Smooth muscle cell (in vitro differentiated cells): ENCODE measurements around the gene CBX8. TPM values are rescaled to one million over a fixed set of nuclear protein-coding genes. Genes with fewer than 3 reads are reported as not detected.

ENCODE experiments used
- DNase-seq: peaks from one replicate; lab custom pipeline; 2025; ENCODE audit not compliant: unreplicated experiment; lab: John Stamatoyannopoulos, UW
- H2AFZ ChIP-seq: fragments of 200-600 bp; sonication (generic); 2 replicates; pipeline ENCODE4 v1.6.0; 2016; ENCODE audit warnings: antibody characterized with exemption, low read depth, mild to moderate bottlenecking
- H3F3A ChIP-seq: fragments of 200-600 bp; sonication (generic); 2 replicates; pipeline ENCODE4 v1.6.0; 2017; ENCODE audit warnings: antibody characterized with exemption, low read depth
- H3K27ac ChIP-seq: fragments of 200-600 bp; sonication (generic); 2 replicates; pipeline ENCODE4 v1.5.1; 2016; ENCODE audit warnings: low read depth, mild to moderate bottlenecking
- H3K27me3 ChIP-seq: fragments of 200-600 bp; sonication (generic); 2 replicates; pipeline ENCODE4 v1.6.1; 2016; ENCODE audit warnings: low read depth, mild to moderate bottlenecking
- H3K36me3 ChIP-seq: fragments of 200-600 bp; sonication (generic); 2 replicates; pipeline ENCODE4 v1.5.1; 2016; ENCODE audit warnings: low read depth
- H3K4me1 ChIP-seq: fragments of 200-600 bp; sonication (generic); 2 replicates; pipeline ENCODE4 v1.5.1; 2016; ENCODE audit warnings: low read depth
- H3K4me2 ChIP-seq: fragments of 200-600 bp; sonication (generic); 2 replicates; pipeline ENCODE4 v1.6.0; 2016; ENCODE audit warnings: mild to moderate bottlenecking
- H3K4me3 ChIP-seq: fragments of 200-600 bp; sonication (generic); 2 replicates; pipeline ENCODE4 v1.5.1; 2016; ENCODE audit warnings: mild to moderate bottlenecking
- H3K79me2 ChIP-seq: fragments of 200-600 bp; sonication (generic); 2 replicates; pipeline ENCODE4 v1.6.0; 2016; ENCODE audit warnings: low read depth, mild to moderate bottlenecking
- H3K9ac ChIP-seq: fragments of 200-600 bp; sonication (generic); 2 replicates; pipeline ENCODE4 v1.6.0; 2016; ENCODE audit warnings: low read depth
- H3K9me3 ChIP-seq: fragments of 200-600 bp; sonication (generic); replicated peaks from 2 replicates; pipeline ENCODE4 v1.5.1; 2016; ENCODE audit warnings: low read depth
- H4K20me1 ChIP-seq: fragments of 200-600 bp; sonication (generic); 2 replicates; pipeline ENCODE4 v1.6.0; 2016; ENCODE audit warnings: low read depth
- WGBS: methylation state at CpG from one replicate; pipeline ENCODE4 v1.1.7; 2016; ENCODE audit warnings: low lambda C conversion rate; 5-methylcytosine and 5-hydroxymethylcytosine counted together
- polyA plus RNA-seq: library from polyadenylated mRNA; unstranded; fragments of >200 nt; fragmentation: Nextera tagmentation; extraction: Ambion mirVana; gene quantifications from 2 replicates; pipeline ENCODE4 v1.2.1, GENCODE V29; 2016
- total RNA-seq: library from RNA; depleted of rRNA; stranded (reverse); fragments of >200 nt; gene quantifications from 2 replicates; pipeline ENCODE4 v1.2.3, GENCODE V29; 2014
- TF ChIP-seq, protein P1 (sequence below): fragments of 200-600 bp; sonication (generic); IDR thresholded peaks from 2 replicates; pipeline ENCODE4 v1.5.1; 2017; ENCODE audit warnings: borderline replicate concordance, mild to moderate bottlenecking, antibody characterized with exemption; ENCODE audit not compliant: insufficient read depth, poor library complexity, severe bottlenecking

Gene CBX8
- total and polyA plus RNA-seq, 2 experiments from 2014 or later, result 2.6 to 4.3 TPM

- H3K27ac ChIP-seq, result no peak overlapping the region
- H3K9ac ChIP-seq, result no peak overlapping the region
- TF ChIP-seq, protein P1, sequence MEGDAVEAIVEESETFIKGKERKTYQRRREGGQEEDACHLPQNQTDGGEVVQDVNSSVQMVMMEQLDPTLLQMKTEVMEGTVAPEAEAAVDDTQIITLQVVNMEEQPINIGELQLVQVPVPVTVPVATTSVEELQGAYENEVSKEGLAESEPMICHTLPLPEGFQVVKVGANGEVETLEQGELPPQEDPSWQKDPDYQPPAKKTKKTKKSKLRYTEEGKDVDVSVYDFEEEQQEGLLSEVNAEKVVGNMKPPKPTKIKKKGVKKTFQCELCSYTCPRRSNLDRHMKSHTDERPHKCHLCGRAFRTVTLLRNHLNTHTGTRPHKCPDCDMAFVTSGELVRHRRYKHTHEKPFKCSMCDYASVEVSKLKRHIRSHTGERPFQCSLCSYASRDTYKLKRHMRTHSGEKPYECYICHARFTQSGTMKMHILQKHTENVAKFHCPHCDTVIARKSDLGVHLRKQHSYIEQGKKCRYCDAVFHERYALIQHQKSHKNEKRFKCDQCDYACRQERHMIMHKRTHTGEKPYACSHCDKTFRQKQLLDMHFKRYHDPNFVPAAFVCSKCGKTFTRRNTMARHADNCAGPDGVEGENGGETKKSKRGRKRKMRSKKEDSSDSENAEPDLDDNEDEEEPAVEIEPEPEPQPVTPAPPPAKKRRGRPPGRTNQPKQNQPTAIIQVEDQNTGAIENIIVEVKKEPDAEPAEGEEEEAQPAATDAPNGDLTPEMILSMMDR, result no peak
- H3K27me3 ChIP-seq, result peaks cover 5% of the 10 kb centered on the region
- H3K36me3 ChIP-seq, result no peaks in the 10 kb centered on the region
- H3K4me1 ChIP-seq, result peaks cover 34% of the 10 kb centered on the region
- WGBS, result 37% methylated on average over 13 of the region's 33 CpGs
- H3K79me2 ChIP-seq, result peaks cover 8% of the 10 kb centered on the region
- H4K20me1 ChIP-seq, result peaks cover 44% of the 10 kb centered on the region
- peak overlapping the region; percentile 47 for H3K4me3 ChIP-seq
- no peaks in the 10 kb centered on the region for H3K9me3 ChIP-seq
- H3K4me2 ChIP-seq, result peak overlapping the region; percentile 84
- peaks cover 10% of the 10 kb centered on the region for H3F3A ChIP-seq
- no peak for DNase-seq
- no peak overlapping the region for H2AFZ ChIP-seq
These were observed 34.7 kb upstream of the CBX8 start for GRCh38 chr17:79831265-79832217.

DNA sequence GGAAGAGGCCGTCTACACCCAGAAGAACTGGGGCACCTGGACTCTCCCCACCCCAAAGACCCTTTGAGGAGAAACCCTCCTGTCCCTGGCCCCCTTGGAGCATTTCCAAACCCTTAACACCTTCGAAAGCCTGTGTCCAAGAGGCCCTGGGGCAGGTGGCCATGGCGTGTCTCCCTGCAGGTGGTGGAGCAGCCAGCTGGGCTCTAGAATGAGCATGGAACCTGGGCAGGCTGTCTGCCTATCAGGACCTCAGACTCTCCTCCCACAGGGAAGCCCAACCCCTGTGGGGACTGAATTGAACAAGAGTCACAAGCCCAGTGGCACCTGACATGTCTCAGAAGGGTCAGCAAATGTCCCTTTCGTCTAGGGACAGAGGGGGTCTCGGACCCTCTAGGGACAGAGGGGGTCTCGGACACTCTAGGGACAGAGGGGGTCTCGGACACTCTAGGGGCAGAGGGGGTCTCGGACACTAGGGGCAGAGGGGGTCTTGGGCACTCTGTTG lies 33.9 kb upstream of the CBX8 start:
- H3K4me3 ChIP-seq, result no peak overlapping the region
- H3K36me3 ChIP-seq, result no peaks in the 10 kb centered on the region
- peaks cover 27% of the 10 kb centered on the region for H3K4me1 ChIP-seq
- H3K9ac ChIP-seq, result no peak overlapping the region
- 80% methylated on average over 8 of the region's 8 CpGs for WGBS
- no peak for DNase-seq
- TF ChIP-seq, protein P1, result no peak
- H3K27me3 ChIP-seq, result peaks cover 7% of the 10 kb centered on the region
- peaks cover 37% of the 10 kb centered on the region for H4K20me1 ChIP-seq
- no peak overlapping the region for H2AFZ ChIP-seq
- no peak overlapping the region for H3K4me2 ChIP-seq
- peaks cover 1% of the 10 kb centered on the region for H3K79me2 ChIP-seq
- H3K9me3 ChIP-seq, result no peaks in the 10 kb centered on the region
- peaks cover 10% of the 10 kb centered on the region for H3F3A ChIP-seq
- H3K27ac ChIP-seq, result no peak overlapping the region

- DNase-seq, result no peak
- WGBS, result 39% methylated on average over 8 of the region's 8 CpGs
- H3K4me1 ChIP-seq, result peaks cover 26% of the 10 kb centered on the region
These were observed 33.4 kb upstream of the CBX8 start for GRCh38 chr17:79830303-79830702.

More at GRCh38 chr17:79830303-79830702, 33.4 kb upstream of the CBX8 start:
- TF ChIP-seq, protein P1, result no peak
- H3K36me3 ChIP-seq, result no peaks in the 10 kb centered on the region
- H2AFZ ChIP-seq, result no peak overlapping the region
- H3K9ac ChIP-seq, result no peak overlapping the region
- H3K9me3 ChIP-seq, result no peaks in the 10 kb centered on the region
- H4K20me1 ChIP-seq, result peaks cover 31% of the 10 kb centered on the region
- H3K4me2 ChIP-seq, result no peak overlapping the region
- peaks cover 10% of the 10 kb centered on the region for H3F3A ChIP-seq
- no peak overlapping the region for H3K27ac ChIP-seq
- peaks cover 9% of the 10 kb centered on the region for H3K27me3 ChIP-seq
- no peak overlapping the region for H3K4me3 ChIP-seq
- H3K79me2 ChIP-seq, result no peaks in the 10 kb centered on the region
